GM23338 (cell line): ENCODE measurements around the gene CREB3L2. TPM values are rescaled to one million over a fixed set of nuclear protein-coding genes. Genes with fewer than 3 reads are reported as not detected.
A peak's percentile ranks its signal among the peaks of the same experiment; 100 is the strongest.

Source experiments
- ATAC-seq: fragments of 200-7000 bp; cut with Tn5 transposase; 3 replicates; pipeline ENCODE4 v1.9.1; 2020
- DNase-seq: peaks from one replicate; pipeline ENCODE4 v3.0.0-alpha.2; 2015; ENCODE audit warnings: low spot score
- H2AFZ ChIP-seq: fragments of 200-600 bp; sonication (generic); 2 replicates; pipeline ENCODE4 v1.8.0; 2016; ENCODE audit warnings: antibody characterized with exemption, mild to moderate bottlenecking, moderate library complexity
- H3F3A ChIP-seq: fragments of 200-600 bp; sonication (generic); replicated peaks from 2 replicates; pipeline ENCODE4 v1.8.0; 2017; ENCODE audit warnings: antibody characterized with exemption, mixed run types, low read depth
- H3K27ac ChIP-seq: fragments of 200-600 bp; sonication (generic); 2 replicates; pipeline ENCODE4 v1.6.1; 2016; ENCODE audit warnings: low read depth
- H3K27me3 ChIP-seq: fragments of 200-600 bp; sonication (generic); 2 replicates; pipeline ENCODE4 v1.8.0; 2016; ENCODE audit warnings: mild to moderate bottlenecking, mixed run types, moderate library complexity; ENCODE audit not compliant: insufficient read depth
- H3K36me3 ChIP-seq: fragments of 200-600 bp; sonication (generic); 2 replicates; pipeline ENCODE4 v1.8.0; 2016; ENCODE audit warnings: mild to moderate bottlenecking; ENCODE audit not compliant: insufficient read depth
- H3K4me1 ChIP-seq: fragments of 200-600 bp; sonication (generic); 2 replicates; pipeline ENCODE4 v1.8.0; 2016; ENCODE audit warnings: mild to moderate bottlenecking, moderate library complexity; ENCODE audit not compliant: insufficient read depth
- H3K4me2 ChIP-seq: fragments of 200-600 bp; sonication (generic); 2 replicates; pipeline ENCODE4 v1.7.1; 2017; ENCODE audit warnings: mixed run types
- H3K4me3 ChIP-seq: fragments of 200-600 bp; sonication (generic); 2 replicates; pipeline ENCODE4 v1.6.1; 2016; ENCODE audit warnings: mixed run types
- H3K79me2 ChIP-seq: fragments of 200-600 bp; sonication (generic); replicated peaks from 2 replicates; pipeline ENCODE4 v1.8.0; 2017; ENCODE audit warnings: mild to moderate bottlenecking; ENCODE audit not compliant: insufficient read depth
- H3K9me2 ChIP-seq: fragments of 200-600 bp; sonication (generic); 2 replicates; pipeline ENCODE4 v1.8.0; 2017; ENCODE audit not compliant: insufficient read depth
- H4K20me1 ChIP-seq: fragments of 200-600 bp; sonication (generic); replicated peaks from 2 replicates; pipeline ENCODE4 v1.8.0; 2017; ENCODE audit warnings: mild to moderate bottlenecking; ENCODE audit not compliant: insufficient read depth
- H3K27ac Mint-ChIP-seq: 2 replicates; pipeline ENCODE4 v1.8.0; 2020; ENCODE audit warnings: inconsistent platforms, mild to moderate bottlenecking, moderate library complexity, mixed read lengths
- H3K27me3 Mint-ChIP-seq: 3 replicates; pipeline ENCODE4 v1.8.0; 2022; ENCODE audit warnings: low read depth, mild to moderate bottlenecking, moderate library complexity, mixed read lengths, inconsistent platforms; ENCODE audit not compliant: insufficient read depth, poor library complexity
- H3K36me3 Mint-ChIP-seq: 3 replicates; pipeline ENCODE4 v1.8.0; 2021; ENCODE audit warnings: low read depth, mild to moderate bottlenecking, inconsistent platforms, moderate library complexity, mixed read lengths
- H3K4me1 Mint-ChIP-seq: 3 replicates; pipeline ENCODE4 v1.8.0; 2020; ENCODE audit warnings: mild to moderate bottlenecking, inconsistent platforms, mixed read lengths
- H3K4me3 Mint-ChIP-seq: 3 replicates; pipeline ENCODE4 v1.8.0; 2021; ENCODE audit warnings: moderate library complexity, mild to moderate bottlenecking, inconsistent platforms, mixed read lengths
- H3K9me3 Mint-ChIP-seq: 3 replicates; pipeline ENCODE4 v1.8.0; 2020; ENCODE audit warnings: moderate library complexity, mild to moderate bottlenecking, inconsistent platforms, mixed read lengths
- EZH2 ChIP-seq: fragments of 200-600 bp; sonication (generic); IDR thresholded peaks from one replicate; pipeline ENCODE4 v1.8.0; 2017; ENCODE audit warnings: antibody characterized with exemption, mild to moderate bottlenecking, low read depth; ENCODE audit not compliant: unreplicated experiment
- JUNB ChIP-seq: IDR thresholded peaks from one replicate; pipeline ENCODE4 v1.6.1; 2016; ENCODE audit warnings: antibody characterized with exemption; ENCODE audit not compliant: unreplicated experiment
- POLR2AphosphoS5 ChIP-seq: IDR thresholded peaks from 2 replicates; pipeline ENCODE4 v1.6.1; 2016; ENCODE audit warnings: antibody characterized with exemption, low read depth
- STAT1 ChIP-seq: IDR thresholded peaks from one replicate; pipeline ENCODE4 v1.6.1; 2016; ENCODE audit warnings: antibody characterized with exemption; ENCODE audit not compliant: unreplicated experiment
- ZNF114 ChIP-seq: fragments of 250-450 bp; sonication (Bioruptor Pico); IDR thresholded peaks from 2 replicates; pipeline ENCODE4 v1.5.0; 2020; ENCODE audit warnings: mild to moderate bottlenecking, moderate library complexity
- ZNF331 ChIP-seq: fragments of 250-450 bp; sonication (Bioruptor Pico); IDR thresholded peaks from 2 replicates; pipeline ENCODE4 v1.5.0; 2020; ENCODE audit warnings: low read depth, mild to moderate bottlenecking, moderate library complexity
- ZNF462 ChIP-seq: fragments of 250-450 bp; sonication (Bioruptor Pico); IDR thresholded peaks from 2 replicates; pipeline ENCODE4 v1.5.0; 2020; ENCODE audit warnings: mild to moderate bottlenecking, moderate library complexity
- polyA plus RNA-seq: library from polyadenylated mRNA; unstranded; fragments of >200 nt; fragmentation: Nextera tagmentation; extraction: Ambion mirVana; gene quantifications from 2 replicates; pipeline ENCODE4 v1.2.1, GENCODE V29; 2016
- total RNA-seq: library from RNA; depleted of rRNA; stranded (reverse); fragments of >200 nt; shearing (Covaris generic); gene quantifications from 2 replicates; pipeline ENCODE4 v1.2.3, GENCODE V29; 2014
- TF ChIP-seq, protein P1 (sequence below): IDR thresholded peaks from one replicate; pipeline ENCODE4 v1.6.1; 2018; ENCODE audit warnings: antibody characterized with exemption; ENCODE audit not compliant: unreplicated experiment
- TF ChIP-seq, protein P2 (sequence below): IDR thresholded peaks from 2 replicates; pipeline ENCODE4 v1.6.1; 2016; ENCODE audit warnings: antibody characterized with exemption

CREB3L2 gene
- total and polyA plus RNA-seq, 2 experiments from 2014 or later: 14.5 to 27.1 TPM

GRCh38 chr7:138032186-138032585, 30.3 kb upstream of the CREB3L2 start:
- TF ChIP-seq, protein P1, sequence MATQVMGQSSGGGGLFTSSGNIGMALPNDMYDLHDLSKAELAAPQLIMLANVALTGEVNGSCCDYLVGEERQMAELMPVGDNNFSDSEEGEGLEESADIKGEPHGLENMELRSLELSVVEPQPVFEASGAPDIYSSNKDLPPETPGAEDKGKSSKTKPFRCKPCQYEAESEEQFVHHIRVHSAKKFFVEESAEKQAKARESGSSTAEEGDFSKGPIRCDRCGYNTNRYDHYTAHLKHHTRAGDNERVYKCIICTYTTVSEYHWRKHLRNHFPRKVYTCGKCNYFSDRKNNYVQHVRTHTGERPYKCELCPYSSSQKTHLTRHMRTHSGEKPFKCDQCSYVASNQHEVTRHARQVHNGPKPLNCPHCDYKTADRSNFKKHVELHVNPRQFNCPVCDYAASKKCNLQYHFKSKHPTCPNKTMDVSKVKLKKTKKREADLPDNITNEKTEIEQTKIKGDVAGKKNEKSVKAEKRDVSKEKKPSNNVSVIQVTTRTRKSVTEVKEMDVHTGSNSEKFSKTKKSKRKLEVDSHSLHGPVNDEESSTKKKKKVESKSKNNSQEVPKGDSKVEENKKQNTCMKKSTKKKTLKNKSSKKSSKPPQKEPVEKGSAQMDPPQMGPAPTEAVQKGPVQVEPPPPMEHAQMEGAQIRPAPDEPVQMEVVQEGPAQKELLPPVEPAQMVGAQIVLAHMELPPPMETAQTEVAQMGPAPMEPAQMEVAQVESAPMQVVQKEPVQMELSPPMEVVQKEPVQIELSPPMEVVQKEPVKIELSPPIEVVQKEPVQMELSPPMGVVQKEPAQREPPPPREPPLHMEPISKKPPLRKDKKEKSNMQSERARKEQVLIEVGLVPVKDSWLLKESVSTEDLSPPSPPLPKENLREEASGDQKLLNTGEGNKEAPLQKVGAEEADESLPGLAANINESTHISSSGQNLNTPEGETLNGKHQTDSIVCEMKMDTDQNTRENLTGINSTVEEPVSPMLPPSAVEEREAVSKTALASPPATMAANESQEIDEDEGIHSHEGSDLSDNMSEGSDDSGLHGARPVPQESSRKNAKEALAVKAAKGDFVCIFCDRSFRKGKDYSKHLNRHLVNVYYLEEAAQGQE: no peak
- TF ChIP-seq ZNF462 (CRISPR knock-in tag): no peak
- no peak for TF ChIP-seq ZNF114 (CRISPR knock-in tag)
- TF ChIP-seq ZNF331 (CRISPR knock-in tag): no peak
- no peak for TF ChIP-seq STAT1
- no peak for TF ChIP-seq POLR2AphosphoS5
- TF ChIP-seq, protein P2, sequence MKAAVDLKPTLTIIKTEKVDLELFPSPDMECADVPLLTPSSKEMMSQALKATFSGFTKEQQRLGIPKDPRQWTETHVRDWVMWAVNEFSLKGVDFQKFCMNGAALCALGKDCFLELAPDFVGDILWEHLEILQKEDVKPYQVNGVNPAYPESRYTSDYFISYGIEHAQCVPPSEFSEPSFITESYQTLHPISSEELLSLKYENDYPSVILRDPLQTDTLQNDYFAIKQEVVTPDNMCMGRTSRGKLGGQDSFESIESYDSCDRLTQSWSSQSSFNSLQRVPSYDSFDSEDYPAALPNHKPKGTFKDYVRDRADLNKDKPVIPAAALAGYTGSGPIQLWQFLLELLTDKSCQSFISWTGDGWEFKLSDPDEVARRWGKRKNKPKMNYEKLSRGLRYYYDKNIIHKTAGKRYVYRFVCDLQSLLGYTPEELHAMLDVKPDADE: no peak
- no peak for TF ChIP-seq EZH2
- TF ChIP-seq JUNB: no peak
- Histone ChIP-seq H3K4me2 (no peak overlapping the region), H3K27ac (0 out of 2 replicates have a peak overlapping the region, but pooled peaks have one; percentile 2), H3K79me2 (no peaks in the 10 kb centered on the region), H3K27me3 (no peaks in the 10 kb centered on the region), H4K20me1 (no peaks in the 10 kb centered on the region), H3F3A (no peaks in the 10 kb centered on the region; the same call in 1 of the 2 replicates), H3K4me1 (peaks cover 45% of the 10 kb centered on the region), H3K4me3 (no peak overlapping the region), H2AFZ (peak overlapping the region; percentile 74; the same call in 1 of the 2 replicates), H3K36me3 (peaks cover 19% of the 10 kb centered on the region), H3K9me2 (0 out of 2 replicates have a peak, but pooled peaks cover 4% of the 10 kb centered on the region)
- peaks cover 17% of the 10 kb centered on the region for H3K4me1 Mint-ChIP-seq
- H3K4me3 Mint-ChIP-seq: no peak overlapping the region
- no peak overlapping the region for H3K27ac Mint-ChIP-seq
- H3K36me3 Mint-ChIP-seq: peaks cover 48% of the 10 kb centered on the region
- ATAC-seq (no peak), DNase-seq (no peak)
- H3K9me3 Mint-ChIP-seq: peaks cover 41% of the 10 kb centered on the region
- peaks cover 3% of the 10 kb centered on the region for H3K27me3 Mint-ChIP-seq
